A172 (cell line): ENCODE measurements around the gene SZRD1. TPM values are rescaled to one million over a fixed set of nuclear protein-coding genes. Genes with fewer than 3 reads are reported as not detected.

Experiments
- DNase-seq: peaks from one replicate; pipeline ENCODE4 v3.0.0-alpha.2; 2015; ENCODE audit warnings: low spot score
- total RNA-seq: library from RNA; depleted of rRNA; stranded (reverse); fragments of >200 nt; shearing (Covaris generic); gene quantifications from 2 replicates; pipeline ENCODE4 v1.2.3, GENCODE V29; 2014; rRNA removed

The SZRD1 gene
- total RNA-seq, 1 experiment from 2014 or later, result 72.9 TPM

- no peak for DNase-seq
Measured at GRCh38 chr1:16440131-16440469, 73.1 kb downstream of the SZRD1 start.

GRCh38 chr1:16440470-16441281, 73.6 kb downstream of the SZRD1 start, which contains the start of gene NECAP2:
TSS of gene NECAP2 (plus strand) at chr1:16440724. CDS start at chr1:16440762, 38 bp downstream.
- DNase-seq, result peak; percentile 70

- no peak for DNase-seq
Measured at GRCh38 chr1:16441282-16441665, 74.2 kb downstream of the SZRD1 start.

GRCh38 chr1:16442265-16442664, 75.2 kb downstream of the SZRD1 start:
- DNase-seq, result no peak

- no peak for DNase-seq
Measured at GRCh38 chr1:16442941-16443340, 75.9 kb downstream of the SZRD1 start.

GRCh38 chr1:16443975-16444770, 77.1 kb downstream of the SZRD1 start:
- no peak for DNase-seq

- no peak for DNase-seq
Measured at GRCh38 chr1:16445052-16445451, 78.0 kb downstream of the SZRD1 start.

- no peak for DNase-seq
Measured at GRCh38 chr1:16446116-16446515, 79.1 kb downstream of the SZRD1 start.

GRCh38 chr1:16447641-16448040, 80.6 kb downstream of the SZRD1 start:
- DNase-seq, result no peak

Other genes starting within 250 kb of the SZRD1 start
- 54.3 and 78.1 TPM in 2 replicates for gene EPHA2, start 211.2 kb upstream of the SZRD1 start, total RNA-seq
- 0.50 and 1.1 TPM in 2 replicates for gene ARHGEF19, start 154.6 kb upstream of the SZRD1 start, total RNA-seq
- 2.5 and 5.5 TPM in 2 replicates for gene CPLANE2, start 130.1 kb upstream of the SZRD1 start, total RNA-seq
- 6.4 and 13.9 TPM in 2 replicates for gene FBXO42, start 14.8 kb upstream of the SZRD1 start, total RNA-seq
- gene SPATA21, start 70.2 kb downstream of the SZRD1 start, total RNA-seq, result not detected in 2 replicates
- gene NECAP2, start 73.5 kb downstream of the SZRD1 start, total RNA-seq, result 68.2 and 80.5 TPM in 2 replicates
- gene RNU1-1, start 147.0 kb downstream of the SZRD1 start, total RNA-seq, result under 0.01 and 255 TPM in 2 replicates
- 19.8 and 35.1 TPM in 2 replicates for gene NBPF1, start 246.3 kb downstream of the SZRD1 start, total RNA-seq